Stimulated activated CD8-positive, alpha-beta memory T cell treated with anti-CD3 and anti-CD28 coated beads, Interleukin-15, amount 100 ng/mL, for 48 hours (primary cell): ENCODE measurements around the gene GFI1.
"Not testable (repeated sequence)": the region's sequence is repeated elsewhere in the genome, so short reads cannot be mapped to it uniquely, and the experiment has no call there.

Experiments
- DNase-seq, 2 donors: peaks; one replicate each; pipeline ENCODE4 v3.0.0-alpha.2; 2020; ENCODE audit warnings: low read depth in 2 of 2

GFI1 gene

DNA sequence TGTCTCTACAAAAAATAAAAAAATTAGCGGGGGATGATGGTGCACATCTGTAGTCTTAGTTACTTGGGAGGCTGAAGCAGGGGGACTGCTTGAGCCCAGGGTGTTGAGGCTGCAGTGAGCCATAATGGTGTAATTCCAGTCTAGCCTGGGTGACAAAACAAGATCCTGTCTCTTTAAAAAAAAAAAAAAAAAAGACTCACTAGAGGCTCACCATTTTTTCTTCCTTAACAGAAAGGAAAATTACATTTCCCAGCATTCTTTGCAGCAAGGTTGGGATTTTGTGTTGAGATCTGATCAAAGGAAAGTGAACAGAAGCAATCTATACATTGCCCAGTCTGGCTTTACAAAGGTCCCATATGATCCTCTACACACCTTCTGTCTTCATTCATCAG lies 21.5 kb downstream of the GFI1 start:
- DNase-seq = no peak

DNA sequence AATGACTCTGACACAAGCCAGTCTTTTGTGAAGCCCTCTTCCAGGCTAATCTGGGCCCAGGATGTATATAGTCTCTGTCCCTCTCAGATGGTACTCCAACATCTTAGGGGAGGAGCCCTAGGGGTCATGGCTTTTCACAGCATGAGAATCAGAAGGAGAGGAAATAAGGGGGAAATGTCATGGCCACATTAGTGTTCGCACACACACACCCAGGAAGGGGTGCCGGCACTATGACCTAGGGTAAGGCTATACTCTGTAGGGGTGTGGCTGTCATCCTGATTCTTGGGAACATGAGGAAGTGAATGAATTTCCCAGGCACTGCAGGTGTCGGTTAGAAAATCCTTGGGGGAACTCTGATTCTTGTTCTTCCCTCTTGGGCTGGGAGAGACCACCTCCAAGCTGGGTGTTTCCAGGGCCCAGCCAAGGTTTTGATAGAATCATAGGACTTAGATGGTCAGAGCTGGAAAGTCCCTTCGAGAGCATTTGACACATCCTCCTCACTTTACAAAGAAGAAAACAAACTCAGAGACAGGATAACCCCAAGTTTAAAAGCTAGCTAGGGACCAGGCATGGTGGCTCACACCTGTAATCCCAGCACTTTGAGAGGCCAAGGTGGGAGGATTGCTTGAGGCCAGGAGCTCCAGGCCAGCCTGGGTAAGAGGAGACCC lies 22.0 kb downstream of the GFI1 start:
- no peak for DNase-seq

DNA sequence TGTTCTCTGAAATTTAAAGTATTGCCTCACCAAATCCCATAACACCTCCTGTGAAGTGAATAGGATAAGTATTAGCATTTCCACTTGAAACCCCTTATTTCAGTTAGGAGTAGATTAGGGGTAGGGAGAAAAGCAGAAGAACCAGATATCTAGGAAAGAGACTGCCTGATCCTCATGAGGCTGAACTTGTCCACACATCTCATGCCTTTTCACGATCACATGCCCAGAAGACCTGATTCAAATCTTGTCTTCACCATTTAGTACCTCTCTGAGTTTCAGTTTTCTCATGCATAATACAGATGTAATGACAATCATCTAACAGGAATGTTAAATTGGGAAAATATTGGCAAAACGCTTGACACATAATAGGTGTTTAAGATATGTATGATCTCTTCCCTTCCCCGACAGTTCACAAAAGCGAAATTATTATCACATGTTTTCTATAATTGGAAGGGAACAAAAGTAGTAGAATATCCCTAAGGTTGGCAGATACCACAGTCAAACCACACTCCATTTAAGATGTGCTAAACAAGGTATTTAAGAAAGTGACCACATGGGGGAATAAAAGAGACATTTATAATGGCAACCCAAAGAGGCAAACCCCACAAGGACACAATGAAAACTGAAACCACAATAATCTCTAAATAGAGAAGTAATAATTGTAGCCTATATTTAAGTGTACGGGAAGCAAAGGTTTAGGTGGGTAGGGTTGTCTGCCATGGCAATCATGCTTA lies 25.2 kb downstream of the GFI1 start:
- no peak for DNase-seq

DNA sequence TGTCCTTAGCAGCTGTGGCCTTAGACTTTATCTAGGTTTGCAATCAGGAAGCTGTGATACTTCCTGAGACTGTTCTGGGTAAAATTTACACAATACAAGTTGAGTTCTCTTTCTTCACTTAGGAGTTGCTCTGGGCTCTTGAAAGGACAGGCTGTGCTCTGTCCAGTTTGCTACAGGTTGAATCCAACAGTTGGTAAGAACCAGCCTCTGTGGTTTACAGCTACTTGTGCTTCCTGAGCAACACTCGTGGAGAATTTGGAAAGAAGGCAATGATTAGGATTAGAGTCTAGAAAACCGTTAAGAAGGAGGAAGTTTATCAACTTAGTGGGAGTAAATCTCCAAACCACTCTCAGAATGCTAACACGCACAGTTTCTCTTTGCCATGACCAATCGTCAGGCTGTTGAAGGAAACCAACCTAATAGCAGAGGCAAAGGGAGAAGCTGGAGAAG lies 26.8 kb downstream of the GFI1 start:
- no peak for DNase-seq

DNA sequence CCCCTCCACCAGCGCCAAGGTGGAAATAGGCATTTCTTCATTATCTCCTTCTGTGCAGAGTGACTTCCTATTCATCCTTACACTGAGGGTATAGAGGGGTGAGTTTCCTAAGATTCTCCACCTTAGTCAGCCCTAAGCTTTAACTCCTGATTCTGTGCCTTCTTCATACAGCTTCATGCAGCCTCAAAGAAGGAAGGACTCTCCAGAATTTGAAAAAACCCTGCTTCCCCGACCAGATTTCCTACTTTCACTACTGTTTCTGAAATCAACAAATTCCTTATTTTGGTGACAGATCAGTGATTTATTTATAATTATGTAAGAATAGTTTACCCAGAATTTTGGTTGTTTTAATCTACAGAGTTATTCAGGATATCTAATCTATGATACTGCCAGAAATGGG lies 28.6 kb downstream of the GFI1 start:
- DNase-seq = no peak

DNA sequence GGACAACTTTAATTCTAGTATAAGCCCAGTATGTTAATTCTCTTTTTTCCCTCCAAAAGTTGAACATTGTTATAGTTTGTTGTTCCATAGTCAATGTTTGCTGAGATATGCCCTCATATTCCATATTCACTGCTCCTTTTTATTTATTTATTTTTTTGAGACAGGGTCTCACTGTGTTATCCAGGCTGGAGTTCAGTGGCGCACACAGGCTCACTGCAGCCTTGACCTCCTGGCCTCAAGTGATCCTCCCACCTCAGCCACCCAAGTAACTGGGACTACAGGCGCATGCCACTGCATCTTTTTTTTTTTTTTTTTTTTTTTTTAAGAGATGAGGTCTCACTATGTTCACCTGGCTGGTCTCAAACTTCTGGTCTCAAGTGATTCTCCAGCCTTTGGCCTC lies 38.7 kb downstream of the GFI1 start:
- no peak for DNase-seq

DNA sequence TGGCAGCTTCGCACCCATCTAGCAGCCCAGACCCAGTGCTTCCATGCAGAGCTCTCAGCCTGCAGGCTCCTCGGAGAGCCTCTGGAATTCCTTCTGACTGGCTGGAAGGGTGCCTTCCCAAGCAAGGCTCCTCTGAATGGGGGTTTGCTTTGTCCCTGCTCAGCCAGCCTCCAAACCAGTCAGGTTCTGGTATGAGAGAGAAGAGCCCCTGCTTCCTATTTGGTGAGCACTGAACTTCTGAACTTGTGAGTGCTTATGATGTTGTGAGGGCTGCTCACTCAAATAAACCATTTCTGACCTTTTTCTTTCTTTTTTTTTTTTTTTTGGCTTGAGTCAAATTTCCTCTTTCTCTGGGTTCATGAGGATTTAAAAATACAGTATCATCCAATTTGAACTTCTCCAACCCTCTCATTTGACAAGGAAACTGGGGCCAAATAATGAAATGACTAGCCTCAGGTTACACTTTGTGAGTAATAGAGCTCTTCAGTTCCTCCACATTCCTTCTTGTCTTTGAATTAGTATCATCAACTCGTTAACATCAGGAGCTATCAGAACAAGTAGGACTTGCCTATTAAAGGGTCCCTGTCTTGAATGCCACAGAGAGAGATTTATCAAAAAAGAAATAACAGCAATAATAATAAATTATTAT lies 39.6 kb downstream of the GFI1 start:
- DNase-seq = no peak

DNA sequence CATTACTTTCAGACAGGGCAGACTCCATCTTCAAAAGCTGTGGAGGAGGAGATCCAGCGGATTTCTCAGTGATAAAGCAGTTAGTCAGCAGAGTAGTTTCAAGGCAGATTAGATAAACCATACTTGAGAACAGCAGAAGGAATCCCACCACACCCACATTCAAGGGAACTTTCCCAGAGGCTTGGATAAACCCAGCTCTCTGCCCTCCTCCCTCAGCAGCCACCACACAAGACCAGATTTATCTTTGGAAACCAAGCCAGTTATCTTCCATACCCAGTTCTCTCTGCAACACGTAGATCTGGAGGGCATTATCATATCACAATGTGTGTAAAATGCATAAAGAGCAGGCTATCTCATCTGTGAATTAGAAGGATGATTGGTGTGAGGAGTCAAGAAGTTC lies 40.2 kb downstream of the GFI1 start:
- DNase-seq = no peak

DNA sequence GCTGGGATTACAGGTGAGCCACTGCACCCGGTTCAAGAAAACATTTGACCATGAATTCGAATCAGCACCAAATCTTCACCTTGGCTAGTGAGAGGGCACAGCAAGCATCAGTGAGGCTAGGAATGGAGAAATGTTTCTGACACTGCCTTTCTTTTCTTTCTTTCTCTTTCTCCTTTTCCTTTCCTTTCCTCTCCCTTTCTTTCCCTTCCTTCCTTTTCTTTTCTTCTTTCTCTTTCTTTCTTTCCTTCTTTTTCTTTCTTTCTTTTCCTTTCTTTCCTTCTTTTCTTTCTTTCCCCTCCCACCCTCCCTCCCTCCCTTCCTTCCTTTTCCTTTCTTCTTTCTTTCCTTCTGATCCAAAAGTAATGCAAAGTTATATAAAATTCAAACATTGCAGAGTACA lies 40.9 kb downstream of the GFI1 start:
- DNase-seq = no peak

DNA sequence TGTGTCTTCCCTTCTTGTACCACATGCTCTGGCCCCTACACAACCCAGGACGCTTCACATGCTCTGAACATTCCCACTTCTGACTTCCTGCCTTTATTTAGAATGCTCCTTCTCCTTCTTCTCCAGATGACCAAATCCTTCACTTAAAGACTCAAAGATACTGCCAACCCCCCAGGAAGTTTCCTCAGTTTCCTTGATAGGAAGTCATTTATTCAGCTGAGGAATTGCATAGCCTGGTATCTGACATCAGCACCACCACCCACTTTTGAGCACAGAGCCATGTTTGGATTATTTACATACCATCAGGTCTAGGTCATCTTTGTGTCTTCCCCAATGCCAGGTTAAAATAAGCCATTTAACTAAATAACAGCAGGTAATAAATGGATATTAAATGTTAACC lies 42.4 kb downstream of the GFI1 start:
- no peak for DNase-seq

DNA sequence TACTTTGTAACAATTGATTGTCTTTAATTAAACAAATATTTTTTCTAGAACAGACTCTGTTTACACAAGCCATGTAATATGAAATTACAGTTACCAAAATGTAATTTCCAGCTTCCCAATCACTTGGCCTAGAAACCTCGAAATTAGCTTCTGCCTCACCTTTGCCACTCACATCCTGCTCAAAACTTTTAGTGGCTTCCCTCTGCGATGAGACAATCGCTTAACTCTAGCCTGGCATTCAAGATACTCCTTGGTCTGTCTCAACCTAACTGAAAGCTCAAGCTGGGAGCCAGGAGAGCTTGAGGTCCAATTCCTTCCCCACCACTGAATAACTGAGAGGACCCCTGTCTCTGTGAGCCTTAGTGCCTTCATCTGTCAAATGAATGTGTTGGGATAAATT lies 42.8 kb downstream of the GFI1 start:
- no peak for DNase-seq

DNA sequence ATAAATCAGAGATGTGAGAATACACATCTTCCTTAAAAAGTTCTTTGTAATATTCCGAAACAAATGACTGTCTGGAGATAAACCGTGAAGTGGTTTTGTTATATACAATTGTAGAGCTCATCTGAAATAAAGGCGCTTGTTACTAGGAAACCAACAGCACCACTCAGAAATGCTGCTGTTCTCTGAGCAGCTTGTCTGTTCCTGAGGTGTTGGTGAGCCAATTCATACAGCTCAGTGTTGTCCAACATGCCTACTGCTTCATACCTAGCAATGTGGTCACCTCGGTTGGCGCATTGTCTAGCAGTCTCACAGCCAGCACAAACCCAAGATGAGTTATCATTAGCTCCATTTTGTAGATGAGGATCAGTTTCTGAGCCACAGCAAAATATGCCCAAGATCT lies 44.4 kb downstream of the GFI1 start:
- DNase-seq = no peak

DNA sequence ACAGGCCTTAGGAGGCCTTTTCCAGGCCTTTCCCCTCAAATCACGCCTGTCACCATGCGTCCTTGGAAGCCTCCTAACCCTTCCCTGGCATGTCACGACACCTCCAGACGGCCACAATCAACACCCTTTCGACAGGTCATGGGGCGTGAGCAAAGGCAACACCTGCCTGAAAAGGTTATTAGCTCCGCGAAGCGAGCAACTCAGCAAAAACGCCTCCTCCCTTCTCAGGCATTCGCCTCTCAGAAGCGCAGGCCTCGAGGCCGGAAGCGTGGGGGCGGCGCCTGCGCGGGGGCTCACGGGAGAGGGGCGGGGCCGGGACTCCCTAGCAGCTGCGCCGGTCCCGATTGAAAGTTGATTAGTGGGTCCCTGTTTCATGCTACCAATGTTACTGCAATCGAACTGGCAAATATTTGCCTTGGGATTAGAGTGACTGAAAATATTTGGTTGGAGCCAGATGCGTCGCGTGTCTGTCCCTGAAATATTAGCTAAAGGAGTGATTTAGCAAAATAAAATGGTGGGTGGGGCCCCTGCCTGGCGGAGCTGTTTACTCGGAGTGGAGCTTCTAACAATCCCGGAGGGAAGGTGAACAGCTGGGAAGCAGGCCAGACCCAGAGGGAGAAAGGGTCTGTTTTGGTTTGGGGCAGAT lies 44.9 kb downstream of the GFI1 start:
- DNase-seq = no peak

DNA sequence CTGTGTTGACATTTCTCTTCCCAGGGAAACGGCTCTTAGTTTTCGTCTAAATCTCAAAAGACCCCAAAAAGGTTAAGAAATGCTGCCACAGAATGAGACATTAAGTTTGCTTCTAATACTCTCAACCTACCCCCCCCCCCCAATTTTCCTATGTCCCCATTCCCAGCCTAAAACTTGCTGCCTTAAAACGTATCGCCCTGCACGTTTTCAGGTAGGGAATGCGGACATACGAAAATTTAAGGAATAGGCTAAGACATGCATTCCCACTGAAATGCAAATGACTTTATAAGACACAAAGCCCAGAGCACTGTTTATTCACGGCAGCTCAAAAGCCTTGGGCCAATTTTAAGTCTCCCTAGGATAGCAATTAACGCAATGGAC lies 45.4 kb downstream of the GFI1 start:
- DNase-seq = no peak

DNA sequence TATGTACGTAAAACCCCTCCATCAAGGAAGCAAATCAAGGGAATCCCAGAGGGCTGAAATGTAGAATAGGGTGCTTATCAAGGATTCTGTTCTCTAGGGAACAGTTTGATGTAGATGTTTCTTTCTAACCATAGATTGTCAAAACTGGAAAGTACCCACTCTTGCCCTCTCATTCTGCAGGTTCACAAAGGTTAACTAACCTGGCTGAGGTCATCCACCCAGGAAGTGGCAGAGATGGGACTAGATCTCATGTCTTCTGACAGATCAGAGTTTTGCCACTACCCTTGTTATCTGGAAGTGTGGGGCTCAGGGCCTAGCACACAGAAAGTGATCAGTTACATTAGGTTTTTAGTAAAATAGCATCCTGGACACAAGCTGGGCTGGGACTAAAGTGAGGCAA lies 47.4 kb downstream of the GFI1 start:
- no peak for DNase-seq

DNA sequence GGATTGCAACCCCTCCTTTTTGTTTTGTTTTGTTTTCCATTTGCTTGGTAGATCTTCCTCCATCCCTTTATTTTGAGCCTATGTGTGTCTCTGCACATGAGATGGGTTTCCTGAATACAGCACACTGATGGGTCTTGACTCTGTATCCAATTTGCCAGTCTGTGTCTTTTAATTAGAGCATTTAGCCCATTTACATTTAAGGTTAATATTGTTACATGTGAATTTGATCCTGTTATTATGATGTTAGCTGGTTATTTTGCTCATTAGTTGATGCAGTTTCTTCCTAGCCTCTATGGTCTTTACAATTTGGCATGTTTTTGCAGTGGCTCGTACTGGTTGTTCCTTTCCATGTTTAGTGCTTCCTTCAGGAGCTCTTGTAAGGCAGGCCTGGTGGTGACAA lies 52.2 kb downstream of the GFI1 start:
- not testable (repeated sequence) for DNase-seq

DNA sequence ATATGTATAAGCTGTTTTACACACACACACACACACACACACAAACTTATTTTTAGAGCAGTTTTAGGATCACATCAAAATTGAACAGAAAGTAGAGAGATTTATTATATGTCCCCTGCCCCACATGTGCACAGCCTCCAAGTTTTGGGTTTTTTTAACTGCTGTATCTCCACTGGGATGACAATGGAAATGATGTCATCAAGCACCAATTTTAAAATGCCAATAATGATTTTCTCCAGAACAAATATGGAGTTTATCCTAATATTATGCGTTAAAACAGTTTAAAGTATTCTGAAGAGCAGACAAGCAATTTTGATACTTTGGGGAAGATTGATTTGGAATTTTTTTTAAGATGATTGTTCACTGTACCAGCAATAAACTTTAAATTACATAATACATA lies 56.7 kb downstream of the GFI1 start:
- DNase-seq = no peak

DNA sequence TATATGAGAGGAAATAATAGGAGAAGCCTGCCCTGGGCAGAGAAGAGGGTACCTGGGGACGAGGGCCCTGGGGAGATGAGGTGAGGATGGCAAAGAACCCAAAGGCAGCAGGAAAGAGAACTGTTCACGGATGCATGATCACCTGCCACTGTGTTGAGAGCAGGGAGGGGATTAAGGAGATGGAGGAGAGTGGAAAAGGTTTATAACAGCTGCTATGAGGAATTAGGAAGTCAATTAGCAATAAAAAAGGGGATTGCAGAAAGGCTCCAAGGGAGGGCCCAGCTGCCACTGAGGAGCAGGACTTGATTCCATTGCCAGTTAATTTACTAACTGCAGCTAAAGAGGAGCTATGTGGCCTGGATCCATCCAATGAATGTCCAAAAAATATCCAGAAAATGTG lies 61.1 kb downstream of the GFI1 start:
- DNase-seq = no peak
